Stomach (tissue), 4 donors: Measurements from ENCODE around the gene SLC41A3.
"Not testable (repeated sequence)": the region's sequence is repeated elsewhere in the genome, so short reads cannot be mapped to it uniquely, and the experiment has no call there.

Experiments
- CTCF ChIP-seq, 7 experiments: fragments of 450-650 bp in 4 of 7; fragments of 200-600 bp in 3 of 7; sonication (generic) in 3 of 7; IDR thresholded peaks; one replicate each; pipeline ENCODE4 v1.5.1; 2016 to 2019; ENCODE audit warnings: antibody characterized with exemption in 7 of 7, control low read depth in 2 of 7, mild to moderate bottlenecking in 1 of 7
- EP300 ChIP-seq: sonication (generic); formaldehyde crosslinking; IDR thresholded peaks from one replicate; pipeline ENCODE4 v1.6.1; 2017; ENCODE audit warnings: antibody characterized with exemption
- POLR2A ChIP-seq, 4 donors: fragments of 450-650 bp; IDR thresholded peaks; one replicate each; pipeline ENCODE4 v1.6.1; 2016; ENCODE audit warnings: antibody characterized with exemption in 4 of 4, control low read depth in 2 of 4, mild to moderate bottlenecking in 1 of 4, moderate library complexity in 1 of 4
- POLR2AphosphoS5 ChIP-seq, 3 donors: sonication (generic); formaldehyde crosslinking; IDR thresholded peaks; one replicate each; pipeline ENCODE4 v1.6.1; 2016; ENCODE audit warnings: antibody characterized with exemption in 3 of 3

GRCh38 chr3:126066676-126067075 is 17.2 kb downstream of the SLC41A3 start:
- not testable (repeated sequence) for TF ChIP-seq CTCF (IDR thresholded peaks at IDR 0.05); POLR2A (IDR thresholded peaks at IDR 0.05); POLR2AphosphoS5 (IDR thresholded peaks at IDR 0.05); EP300
